ELR (cell line): ENCODE data around the gene SUCNR1.
"Not testable (repeated sequence)": the region's sequence is repeated elsewhere in the genome, so short reads cannot be mapped to it uniquely, and the experiment has no call there.

Experiments
- DNase-seq: peaks from one replicate; pipeline ENCODE4 v3.0.0-alpha.2; 2015; ENCODE audit warnings: low read depth

Gene SUCNR1

DNA sequence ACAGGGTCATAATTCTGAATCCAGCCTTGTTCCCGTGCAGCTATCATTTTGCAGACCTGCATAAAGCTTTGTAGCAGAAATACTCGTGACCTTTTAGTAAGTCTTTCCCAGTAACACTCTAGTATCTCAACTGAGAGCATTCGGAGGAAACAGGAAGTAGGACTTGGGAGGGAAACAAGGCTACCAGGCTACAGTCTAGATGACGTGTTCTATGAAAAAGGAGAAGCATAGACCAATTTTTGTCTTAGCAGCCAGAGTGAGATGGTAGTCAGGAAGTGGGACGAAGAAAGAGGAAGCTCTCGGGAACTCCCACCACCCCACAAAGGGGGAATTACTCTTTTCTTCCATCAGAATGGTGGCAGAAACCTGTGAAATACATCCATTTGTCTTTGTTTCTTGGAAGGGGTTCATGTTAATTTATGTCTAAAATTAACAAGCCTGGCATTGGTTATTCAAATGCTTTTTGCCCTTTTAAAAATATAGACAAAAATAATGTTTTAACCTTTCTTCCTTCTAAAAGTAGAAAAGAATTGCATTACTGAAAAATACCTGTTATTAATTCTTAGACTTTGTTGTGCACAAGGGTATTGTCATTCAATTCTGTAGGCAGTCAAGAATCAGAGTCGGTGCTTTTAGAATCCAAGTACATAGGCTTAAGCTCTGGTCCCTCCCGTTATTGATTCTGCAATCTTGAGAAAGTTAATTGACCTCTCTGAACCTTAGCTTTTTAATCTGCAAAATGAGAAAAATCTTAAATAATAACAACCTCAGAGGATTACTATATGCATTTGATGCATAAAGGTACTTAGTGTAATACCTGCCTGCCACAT lies 1.6 kb upstream of the SUCNR1 start:
- peak; percentile 20 for DNase-seq

DNA sequence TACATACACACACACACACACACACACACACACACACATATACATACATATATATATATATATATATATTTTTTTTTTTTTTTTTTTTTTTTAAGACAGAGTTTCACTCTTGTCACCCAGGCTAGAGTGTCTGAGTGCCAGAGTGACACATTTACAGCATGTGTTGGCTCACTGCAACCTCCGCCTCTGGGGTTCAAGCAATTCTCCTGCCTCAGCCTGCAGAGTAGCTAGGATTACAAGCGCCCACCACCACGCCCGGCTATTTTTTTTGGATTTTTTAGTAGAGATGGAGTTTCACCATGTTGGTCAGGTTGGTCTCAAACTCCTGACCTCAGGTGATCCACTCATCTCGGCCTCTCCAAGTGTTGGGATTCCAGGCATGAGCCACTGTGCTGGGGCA lies 636 bp downstream of the SUCNR1 start:
- DNase-seq, result not testable (repeated sequence)

- DNase-seq, result no peak
Measured at GRCh38 chr3:151875759-151876158, 2.3 kb downstream of the SUCNR1 start.

GRCh38 chr3:151877269-151877668 lies 3.8 kb downstream of the SUCNR1 start:
- DNase-seq, result no peak

GRCh38 chr3:151878465-151878864 lies 5.0 kb downstream of the SUCNR1 start:
- DNase-seq, result no peak

- no peak for DNase-seq
Measured at GRCh38 chr3:151879037-151879436, 5.6 kb downstream of the SUCNR1 start.

DNA sequence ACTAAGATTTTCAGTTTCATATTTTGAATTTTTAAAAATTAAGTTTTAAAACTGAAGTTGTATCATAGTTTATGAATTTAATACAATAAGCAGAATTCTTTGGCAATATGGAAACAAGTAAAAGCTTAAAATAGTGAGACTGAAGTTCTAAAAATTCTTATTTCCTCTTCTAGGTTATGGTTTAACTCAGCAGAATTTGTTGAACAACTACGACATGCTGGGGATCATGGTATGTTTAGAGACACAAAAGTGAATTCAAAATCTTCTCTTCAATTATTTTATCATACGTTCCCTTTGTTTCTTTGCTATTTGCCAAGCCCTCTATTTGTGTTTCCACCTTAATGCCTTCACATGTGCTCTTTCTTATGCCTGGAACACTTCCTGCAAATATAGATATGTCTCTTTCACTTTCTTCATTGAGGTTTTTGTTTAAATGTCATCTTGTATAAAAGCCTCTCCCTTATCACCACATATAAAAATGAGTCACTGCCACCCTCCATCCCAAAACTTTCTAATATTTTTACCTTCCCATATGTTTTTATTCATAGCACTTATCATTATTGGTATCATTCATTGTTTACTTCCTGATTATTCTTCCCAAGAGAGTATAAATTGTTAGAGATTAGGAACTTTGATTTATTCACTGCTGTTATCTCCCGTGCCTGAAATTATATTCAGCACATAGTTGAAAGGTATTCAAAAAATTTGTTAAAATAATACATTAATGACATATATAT lies 6.4 kb downstream of the SUCNR1 start:
- no peak for DNase-seq

- no peak for DNase-seq
Measured at GRCh38 chr3:151880416-151880690, 6.9 kb downstream of the SUCNR1 start.

GRCh38 chr3:151881137-151881536 lies 7.7 kb downstream of the SUCNR1 start:
- no peak for DNase-seq

DNA sequence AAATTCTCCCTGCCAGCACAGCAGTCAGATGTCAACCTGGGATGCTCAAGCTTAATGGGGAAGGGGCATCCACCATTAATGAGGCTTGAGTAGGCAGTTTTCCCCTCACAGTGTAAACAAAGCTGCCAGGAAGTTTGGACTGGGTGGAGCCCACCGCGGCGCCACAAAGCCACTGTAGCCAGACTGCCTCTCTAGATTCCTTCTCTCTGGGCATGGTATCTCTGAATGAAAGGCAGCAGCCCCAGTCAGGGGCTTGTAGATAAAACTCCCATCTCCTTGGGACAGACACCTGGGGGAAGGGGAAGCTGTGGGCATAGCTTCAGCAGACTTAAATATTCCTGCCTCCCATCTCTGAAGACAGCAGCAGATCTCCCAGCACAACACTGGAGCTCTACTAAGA lies 12.0 kb downstream of the SUCNR1 start:
- not testable (repeated sequence) for DNase-seq

GRCh38 chr3:151887450-151888211 lies 14.2 kb downstream of the SUCNR1 start:
- not testable (repeated sequence) for DNase-seq

- no peak for DNase-seq
Measured at GRCh38 chr3:151890721-151891141, 17.3 kb downstream of the SUCNR1 start.

- no peak for DNase-seq
Measured at GRCh38 chr3:151891721-151892120, 18.3 kb downstream of the SUCNR1 start.

DNA sequence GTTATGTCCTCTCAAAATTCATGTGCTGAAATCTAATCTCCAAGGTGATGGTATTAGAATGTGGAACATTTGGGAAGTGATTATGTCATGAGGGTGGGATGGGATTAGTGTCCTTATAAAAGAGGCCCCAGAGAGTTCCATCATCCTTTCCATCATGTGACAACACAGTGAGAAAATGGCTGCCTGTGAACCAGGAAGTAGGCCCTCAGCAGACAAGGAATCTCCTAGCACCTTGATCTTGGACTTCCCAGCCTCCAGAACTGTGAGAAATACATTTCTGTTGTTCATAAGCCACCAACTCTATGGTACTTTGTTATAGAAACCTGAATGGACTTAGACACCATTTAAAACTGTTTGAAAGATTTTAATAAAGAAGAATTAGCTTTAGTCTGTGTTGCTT lies 20.8 kb downstream of the SUCNR1 start:
- no peak for DNase-seq

DNA sequence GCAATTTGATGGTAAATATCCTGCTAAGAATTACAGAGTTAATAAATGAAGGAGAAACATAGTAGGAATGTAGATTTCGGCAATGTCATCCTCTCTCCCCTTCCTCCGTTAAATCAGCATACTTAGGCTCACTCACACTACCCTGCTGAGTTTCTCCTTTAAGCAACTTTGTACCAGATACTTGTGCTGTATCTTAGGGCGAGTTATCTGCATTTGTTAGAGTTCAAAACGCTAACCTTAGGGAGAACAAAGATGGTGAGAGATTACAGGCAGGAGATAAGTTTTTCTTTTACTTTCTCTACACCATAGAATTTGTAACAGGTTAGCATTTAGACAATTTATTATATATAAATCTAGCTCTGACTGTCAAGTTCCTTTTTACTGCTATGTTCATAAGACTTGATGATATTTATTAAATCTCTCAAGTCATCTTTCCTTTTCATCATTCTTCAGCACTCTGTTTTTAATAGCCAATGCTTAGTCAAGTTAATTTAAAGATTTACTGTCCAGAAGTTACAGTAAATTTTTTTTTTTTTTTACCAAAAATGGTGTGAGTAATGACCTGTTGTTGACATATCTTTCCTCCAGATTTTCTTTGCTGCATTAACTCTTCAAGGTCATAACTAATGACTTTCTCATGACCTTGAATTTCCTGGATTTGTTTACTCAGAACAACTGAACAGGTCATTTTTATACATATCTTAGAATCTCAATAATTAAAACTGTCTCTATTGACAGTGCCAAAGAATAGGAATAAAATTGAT lies 22.2 kb downstream of the SUCNR1 start:
- DNase-seq, result no peak

DNA sequence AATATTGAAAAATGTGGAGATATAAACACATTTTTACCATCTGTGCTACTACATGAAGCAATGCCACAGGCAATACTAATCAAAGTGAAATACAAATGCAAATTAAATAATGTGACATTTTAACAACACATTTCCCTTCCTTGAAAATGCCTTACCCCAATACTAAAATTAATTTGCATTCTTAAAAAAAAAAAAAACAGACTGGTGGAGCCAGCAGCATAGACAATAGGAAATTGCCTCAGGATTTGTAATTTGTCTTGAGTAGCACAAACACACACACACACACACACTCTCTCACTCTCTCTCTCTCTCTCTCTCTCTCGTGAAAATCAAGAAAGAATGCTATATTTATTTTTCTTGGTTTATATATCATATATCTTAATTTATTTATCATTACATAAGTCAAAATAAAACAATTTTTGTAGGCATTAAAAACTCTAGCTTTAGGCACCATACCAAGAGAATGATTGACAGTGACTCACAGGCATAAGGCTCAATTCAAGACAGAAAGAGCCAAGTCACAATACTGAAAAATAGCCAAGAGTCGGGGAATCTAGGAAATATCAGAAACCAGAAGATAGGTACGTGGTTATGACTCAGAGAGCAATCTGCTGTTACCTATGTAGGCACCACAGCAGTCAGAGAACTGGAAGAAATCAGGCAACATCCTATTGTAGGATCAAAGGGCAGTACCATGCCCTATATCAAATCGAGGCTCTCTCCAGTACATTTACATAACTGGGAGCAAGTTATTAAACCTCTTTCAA lies 23.0 kb downstream of the SUCNR1 start:
- peak; percentile 72 for DNase-seq

DNA sequence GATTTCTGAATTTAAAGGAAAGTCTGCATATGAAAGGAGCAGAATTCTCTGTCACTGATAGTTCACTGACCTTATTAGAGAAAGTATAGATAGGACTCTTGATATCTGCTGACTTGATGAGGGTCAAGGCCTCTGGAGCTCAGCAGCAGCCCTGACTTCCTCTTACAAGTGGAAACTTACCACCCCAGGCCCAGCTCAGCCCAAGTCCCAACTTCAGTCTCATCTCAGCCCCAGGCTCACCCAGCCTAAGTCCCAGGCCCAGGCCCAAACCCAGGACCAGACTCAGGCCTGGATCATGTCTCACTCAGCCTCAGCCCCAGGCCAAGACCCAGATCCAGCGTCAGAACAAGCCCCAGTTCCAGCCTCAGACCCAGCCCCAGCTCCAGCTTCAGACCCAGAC lies 24.7 kb downstream of the SUCNR1 start:
- DNase-seq, result not testable (repeated sequence)

GRCh38 chr3:151898564-151899261 lies 25.3 kb downstream of the SUCNR1 start:
- DNase-seq, result not testable (repeated sequence)

- DNase-seq, result peak; percentile 27
Measured at GRCh38 chr3:151899996-151900395, 26.6 kb downstream of the SUCNR1 start.

- no peak for DNase-seq
Measured at GRCh38 chr3:151900460-151900859, 27.0 kb downstream of the SUCNR1 start.
